GM12872 (cell line): ENCODE measurements around the gene TRANK1.

Experiments used
- TF ChIP-seq, protein P1 (sequence below): IDR thresholded peaks from 3 replicates; pipeline ENCODE4 v1.5.1; 2011; ENCODE audit warnings: low read depth, mild to moderate bottlenecking, low read length, moderate library complexity; ENCODE audit not compliant: insufficient read depth

The TRANK1 gene

DNA sequence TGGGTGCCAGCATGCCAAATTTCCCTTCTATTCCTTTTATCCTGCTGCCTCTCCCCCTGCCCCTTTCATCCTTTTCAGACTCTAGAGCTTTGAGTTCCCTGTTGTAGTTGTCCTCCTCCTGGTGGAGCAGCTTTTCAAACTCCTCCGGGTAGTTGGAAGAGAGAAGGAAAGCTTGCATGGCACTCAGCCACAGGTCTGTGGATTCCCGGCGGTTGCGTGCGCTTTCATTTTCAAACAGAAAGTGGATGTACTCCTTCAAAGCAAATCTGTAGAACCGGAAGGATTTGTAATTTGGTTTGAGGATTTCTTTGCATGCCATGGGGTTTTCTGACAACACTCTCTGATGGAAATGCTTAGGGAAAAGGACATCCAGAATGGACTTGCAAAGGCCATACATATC is 112.4 kb downstream of the TRANK1 start:
- TF ChIP-seq, protein P1, sequence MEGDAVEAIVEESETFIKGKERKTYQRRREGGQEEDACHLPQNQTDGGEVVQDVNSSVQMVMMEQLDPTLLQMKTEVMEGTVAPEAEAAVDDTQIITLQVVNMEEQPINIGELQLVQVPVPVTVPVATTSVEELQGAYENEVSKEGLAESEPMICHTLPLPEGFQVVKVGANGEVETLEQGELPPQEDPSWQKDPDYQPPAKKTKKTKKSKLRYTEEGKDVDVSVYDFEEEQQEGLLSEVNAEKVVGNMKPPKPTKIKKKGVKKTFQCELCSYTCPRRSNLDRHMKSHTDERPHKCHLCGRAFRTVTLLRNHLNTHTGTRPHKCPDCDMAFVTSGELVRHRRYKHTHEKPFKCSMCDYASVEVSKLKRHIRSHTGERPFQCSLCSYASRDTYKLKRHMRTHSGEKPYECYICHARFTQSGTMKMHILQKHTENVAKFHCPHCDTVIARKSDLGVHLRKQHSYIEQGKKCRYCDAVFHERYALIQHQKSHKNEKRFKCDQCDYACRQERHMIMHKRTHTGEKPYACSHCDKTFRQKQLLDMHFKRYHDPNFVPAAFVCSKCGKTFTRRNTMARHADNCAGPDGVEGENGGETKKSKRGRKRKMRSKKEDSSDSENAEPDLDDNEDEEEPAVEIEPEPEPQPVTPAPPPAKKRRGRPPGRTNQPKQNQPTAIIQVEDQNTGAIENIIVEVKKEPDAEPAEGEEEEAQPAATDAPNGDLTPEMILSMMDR: no peak

DNA sequence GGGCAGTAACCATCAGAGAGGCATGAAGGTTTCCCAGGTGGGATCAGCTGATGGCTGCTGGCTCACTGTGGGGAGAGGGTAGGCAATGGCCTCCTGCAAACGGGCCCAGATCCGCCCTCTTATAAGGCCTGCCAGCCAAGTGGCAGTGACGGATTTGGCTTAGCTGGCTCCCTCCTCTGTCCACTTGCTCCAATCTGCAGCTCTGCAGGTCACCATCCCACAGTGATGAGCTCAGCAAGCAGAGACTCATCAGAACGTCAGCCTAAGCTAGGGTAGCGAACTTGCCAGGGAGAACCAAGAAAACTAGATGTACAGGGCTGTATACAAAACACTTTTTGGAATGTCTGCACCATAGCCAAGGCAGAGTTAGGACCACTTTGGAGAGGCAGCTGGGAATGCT is 117.7 kb downstream of the TRANK1 start:
- TF ChIP-seq, protein P1: no peak

DNA sequence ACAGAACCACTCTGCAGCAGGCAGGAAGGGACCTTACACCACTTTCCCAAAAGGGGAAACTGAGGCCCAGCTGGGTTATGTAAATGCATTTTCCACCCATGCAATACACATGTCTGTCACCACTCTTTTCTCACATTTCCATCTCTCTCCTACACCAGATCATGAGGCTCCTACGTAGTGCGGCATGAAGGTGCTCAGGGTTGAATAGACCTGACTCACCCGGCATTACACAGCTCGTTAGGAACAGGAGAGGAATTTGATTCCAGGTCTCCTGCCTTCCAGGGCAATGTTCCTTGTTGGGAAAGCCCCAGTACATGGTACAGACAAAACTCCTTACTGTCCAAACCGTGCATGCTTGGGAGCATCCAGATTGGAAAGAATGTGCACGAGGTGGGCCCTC is 118.6 kb downstream of the TRANK1 start:
- TF ChIP-seq, protein P1: no peak

DNA sequence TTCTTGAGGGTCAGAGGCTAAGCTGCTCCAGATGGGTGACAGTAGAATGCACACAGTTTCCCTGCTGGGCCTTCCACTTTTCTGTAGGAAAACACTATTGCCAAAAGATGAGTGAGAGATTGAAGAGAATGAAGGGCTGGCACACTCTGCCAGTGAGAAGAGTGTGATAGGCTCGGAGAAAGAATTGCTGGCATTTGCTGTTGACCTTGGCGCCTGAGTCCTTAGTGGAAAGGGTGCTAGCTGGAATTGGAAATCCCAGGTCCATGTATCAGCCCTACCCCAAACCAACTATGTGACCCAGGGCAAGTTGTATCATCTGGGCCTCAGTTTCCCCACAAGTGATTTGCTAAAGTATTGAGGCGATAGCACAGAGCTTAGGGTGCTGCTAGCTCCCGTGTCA is 120.4 kb downstream of the TRANK1 start:
- TF ChIP-seq, protein P1: no peak

DNA sequence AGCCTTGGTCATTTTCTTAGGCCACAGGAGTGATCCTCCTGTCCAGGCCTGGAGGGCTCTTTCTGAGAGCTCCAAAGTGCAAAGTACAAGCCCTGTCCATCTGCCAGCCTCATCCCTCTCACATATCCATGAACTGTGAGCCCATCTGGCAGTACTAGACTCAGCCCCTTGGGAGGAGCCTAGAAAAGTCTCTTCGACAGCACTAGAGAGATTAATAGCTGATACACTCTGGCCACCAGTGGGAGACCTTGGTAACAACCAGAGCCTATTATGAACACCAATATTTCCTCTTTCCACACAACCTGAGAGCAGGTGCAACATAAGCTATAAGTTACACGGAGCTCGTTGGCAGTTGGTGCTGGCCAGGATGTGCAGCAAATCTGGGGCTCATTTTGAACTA is 121.0 kb downstream of the TRANK1 start:
- TF ChIP-seq, protein P1: no peak

DNA sequence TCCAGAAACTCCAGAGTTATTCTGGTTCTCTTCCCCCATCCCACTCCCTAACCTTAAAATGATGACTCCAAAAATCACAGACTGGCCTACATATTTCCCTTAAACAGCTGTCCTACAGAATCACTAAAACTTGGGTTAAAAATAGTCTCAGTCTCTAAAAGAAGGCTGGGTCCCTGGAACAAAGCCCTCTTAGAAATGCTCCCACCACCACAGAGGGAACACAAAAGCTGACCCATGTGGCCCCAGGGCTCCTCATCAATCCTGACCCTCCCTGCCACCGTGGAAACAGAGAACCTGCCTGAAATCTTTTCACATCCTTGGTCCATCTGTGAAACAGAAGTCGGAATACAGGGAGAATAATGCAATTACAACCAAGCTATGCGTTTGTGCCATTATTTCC is 124.8 kb downstream of the TRANK1 start:
- TF ChIP-seq, protein P1: no peak

DNA sequence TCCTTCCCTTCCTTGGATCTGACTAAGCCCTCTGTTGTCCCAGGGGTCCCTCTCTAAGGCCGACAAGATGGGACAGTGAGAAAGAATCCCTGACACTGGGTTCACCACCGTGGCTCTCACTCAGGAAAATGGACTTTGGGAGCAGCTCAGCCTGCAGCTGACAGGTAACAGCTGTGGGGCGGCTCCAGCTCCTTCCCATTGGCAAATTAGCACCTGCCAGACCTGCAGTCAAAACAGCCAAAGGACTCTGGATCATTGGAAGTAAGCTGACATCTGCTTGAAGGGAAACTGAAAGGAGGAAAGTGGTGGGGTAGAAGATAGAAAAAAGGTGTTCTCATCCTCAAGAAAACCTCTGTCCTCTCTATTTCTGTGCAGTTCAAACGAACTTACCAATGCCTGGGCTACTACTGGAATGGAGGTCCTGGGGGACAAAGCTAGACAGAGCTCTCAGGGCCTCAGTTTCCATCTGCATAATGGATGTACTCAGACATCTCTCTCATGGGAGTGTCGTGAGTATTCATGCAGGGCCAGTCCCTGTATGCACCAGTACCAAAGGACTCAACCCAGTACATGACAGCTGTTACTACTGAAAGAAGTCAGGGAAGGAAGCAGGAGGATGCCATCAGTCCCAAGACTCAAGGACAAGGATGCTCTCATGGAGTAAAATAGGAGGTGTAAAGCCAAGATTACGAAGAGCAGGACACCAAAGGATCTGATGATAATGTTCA is 126.9 kb downstream of the TRANK1 start:
- TF ChIP-seq, protein P1: no peak
